NCI-H2196 (cell line): Measurements from ENCODE around the gene ATRIP.
"Not testable (repeated sequence)": the region's sequence is repeated elsewhere in the genome, so short reads cannot be mapped to it uniquely, and the experiment has no call there.

Source experiments
- DNase-seq: peaks from one replicate; lab custom pipeline; 2025; ENCODE audit not compliant: unreplicated experiment; lab: John Stamatoyannopoulos, UW

The ATRIP gene

GRCh38 chr3:48446425-48447193, at the start of gene ATRIP:
TSS of gene ATRIP (plus strand) at chr3:48446737. CDS start at chr3:48446846, 109 bp downstream.
- peak; percentile 73 for DNase-seq

- DNase-seq, result no peak
Observed at GRCh38 chr3:48397767-48398681, 48.5 kb upstream of the ATRIP start.

- no peak for DNase-seq
Observed at GRCh38 chr3:48398701-48399386, 47.7 kb upstream of the ATRIP start.

GRCh38 chr3:48399387-48400172, 47.0 kb upstream of the ATRIP start:
- no peak for DNase-seq

GRCh38 chr3:48400824-48401433, 45.6 kb upstream of the ATRIP start:
- DNase-seq, result peak; percentile 29

GRCh38 chr3:48401434-48401901, 45.1 kb upstream of the ATRIP start:
- not testable (repeated sequence) for DNase-seq

- no peak for DNase-seq
Observed at GRCh38 chr3:48402281-48402732, 44.2 kb upstream of the ATRIP start.

- DNase-seq, result no peak
Observed at GRCh38 chr3:48402907-48403306, 43.6 kb upstream of the ATRIP start.

GRCh38 chr3:48403533-48404439, 42.8 kb upstream of the ATRIP start:
- DNase-seq, result no peak

GRCh38 chr3:48404440-48405342, 41.8 kb upstream of the ATRIP start:
- no peak for DNase-seq

- no peak for DNase-seq
Observed at GRCh38 chr3:48405343-48405881, 41.1 kb upstream of the ATRIP start.

- no peak for DNase-seq
Observed at GRCh38 chr3:48405971-48406370, 40.6 kb upstream of the ATRIP start.

- DNase-seq, result no peak
Observed at GRCh38 chr3:48406443-48407431, 39.8 kb upstream of the ATRIP start.

GRCh38 chr3:48407542-48408099, 38.9 kb upstream of the ATRIP start:
- no peak for DNase-seq

GRCh38 chr3:48408823-48409281, 37.7 kb upstream of the ATRIP start:
- DNase-seq, result no peak
